Adipocyte (in vitro differentiated cells): Measurements from ENCODE around the gene TPSAB1.

Source experiments
- DNase-seq: peaks from one replicate; pipeline ENCODE4 v3.0.0-alpha.2; 2015; ENCODE audit warnings: low read depth
- H3K27me3 ChIP-seq: replicated peaks from 2 replicates; pipeline ENCODE4 v1.7.0; 2013; ENCODE audit warnings: mild to moderate bottlenecking, low read length, moderate library complexity; ENCODE audit not compliant: control insufficient read depth, insufficient read depth
- H3K36me3 ChIP-seq: 2 replicates; pipeline ENCODE4 v1.7.0; 2013; ENCODE audit warnings: low read length, mild to moderate bottlenecking, moderate library complexity; ENCODE audit not compliant: control insufficient read depth, insufficient read depth, severe bottlenecking
- H3K4me1 ChIP-seq: 2 replicates; pipeline ENCODE4 v1.7.0; 2013; ENCODE audit warnings: mild to moderate bottlenecking, low read length, moderate library complexity; ENCODE audit not compliant: control insufficient read depth, insufficient read depth
- H3K4me3 ChIP-seq: 2 replicates; pipeline ENCODE4 v1.7.0; 2013; ENCODE audit warnings: mild to moderate bottlenecking, low read length, moderate library complexity
- H3K9ac ChIP-seq: 2 replicates; pipeline ENCODE4 v1.7.0; 2013; ENCODE audit warnings: mild to moderate bottlenecking, low read length, moderate library complexity
- H3K9me3 ChIP-seq: 2 replicates; pipeline ENCODE4 v1.7.0; 2013; ENCODE audit warnings: mild to moderate bottlenecking, low read length, moderate library complexity; ENCODE audit not compliant: control insufficient read depth

Gene TPSAB1

GRCh38 chr16:1256874-1257322 lies 16.4 kb downstream of the TPSAB1 start:
- Histone ChIP-seq H3K27me3 (peaks cover 19% of the 10 kb centered on the region), H3K9me3 (no peaks in the 10 kb centered on the region), H3K4me1 (no peaks in the 10 kb centered on the region), H3K4me3 (no peak overlapping the region), H3K36me3 (no peaks in the 10 kb centered on the region), H3K9ac (no peak overlapping the region)
- DNase-seq: no peak

- Histone ChIP-seq H3K27me3 (peaks cover 22% of the 10 kb centered on the region), H3K4me3 (no peak overlapping the region), H3K9ac (no peak overlapping the region), H3K4me1 (no peaks in the 10 kb centered on the region), H3K36me3 (no peaks in the 10 kb centered on the region), H3K9me3 (no peaks in the 10 kb centered on the region)
- DNase-seq: no peak
Observed at GRCh38 chr16:1257561-1258224, 17.2 kb downstream of the TPSAB1 start.

GRCh38 chr16:1258225-1258600 lies 17.7 kb downstream of the TPSAB1 start:
- Histone ChIP-seq H3K36me3 (no peaks in the 10 kb centered on the region), H3K27me3 (peaks cover 26% of the 10 kb centered on the region), H3K9me3 (no peaks in the 10 kb centered on the region), H3K9ac (no peak overlapping the region), H3K4me1 (no peaks in the 10 kb centered on the region), H3K4me3 (no peak overlapping the region)
- DNase-seq: no peak

- H3K4me3 ChIP-seq: no peak overlapping the region
- H3K9ac ChIP-seq: no peak overlapping the region
- DNase-seq: no peak
- no peaks in the 10 kb centered on the region for H3K4me1 ChIP-seq
- H3K27me3 ChIP-seq: peaks cover 31% of the 10 kb centered on the region
- H3K36me3 ChIP-seq: no peaks in the 10 kb centered on the region
- H3K9me3 ChIP-seq: no peaks in the 10 kb centered on the region
Observed at GRCh38 chr16:1258906-1259759, 18.6 kb downstream of the TPSAB1 start.

DNA sequence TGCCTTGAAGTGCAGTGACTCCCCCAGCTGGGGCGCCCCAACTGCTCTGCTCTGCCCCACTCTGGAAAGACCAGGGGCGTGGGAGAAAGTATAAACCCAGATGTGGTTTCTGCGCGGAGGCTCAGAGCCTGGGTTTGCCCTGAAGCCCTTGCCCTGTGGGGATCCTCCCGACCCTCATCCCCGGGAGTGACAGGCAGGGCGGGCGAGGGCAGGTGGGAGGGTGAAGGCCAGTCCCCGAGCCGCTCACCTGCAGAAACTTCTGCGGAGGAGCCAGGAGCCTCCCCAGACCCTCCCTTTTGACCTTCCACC lies 19.2 kb downstream of the TPSAB1 start:
- Histone ChIP-seq H3K36me3 (no peaks in the 10 kb centered on the region), H3K27me3 (peaks cover 31% of the 10 kb centered on the region), H3K9ac (no peak overlapping the region), H3K9me3 (no peaks in the 10 kb centered on the region), H3K4me3 (no peak overlapping the region), H3K4me1 (no peaks in the 10 kb centered on the region)
- DNase-seq: no peak

- Histone ChIP-seq H3K4me1 (no peaks in the 10 kb centered on the region), H3K9ac (no peak overlapping the region), H3K4me3 (no peak overlapping the region), H3K36me3 (no peaks in the 10 kb centered on the region), H3K27me3 (peaks cover 31% of the 10 kb centered on the region), H3K9me3 (no peaks in the 10 kb centered on the region)
- no peak for DNase-seq
Observed at GRCh38 chr16:1260101-1260680, 19.7 kb downstream of the TPSAB1 start.

DNA sequence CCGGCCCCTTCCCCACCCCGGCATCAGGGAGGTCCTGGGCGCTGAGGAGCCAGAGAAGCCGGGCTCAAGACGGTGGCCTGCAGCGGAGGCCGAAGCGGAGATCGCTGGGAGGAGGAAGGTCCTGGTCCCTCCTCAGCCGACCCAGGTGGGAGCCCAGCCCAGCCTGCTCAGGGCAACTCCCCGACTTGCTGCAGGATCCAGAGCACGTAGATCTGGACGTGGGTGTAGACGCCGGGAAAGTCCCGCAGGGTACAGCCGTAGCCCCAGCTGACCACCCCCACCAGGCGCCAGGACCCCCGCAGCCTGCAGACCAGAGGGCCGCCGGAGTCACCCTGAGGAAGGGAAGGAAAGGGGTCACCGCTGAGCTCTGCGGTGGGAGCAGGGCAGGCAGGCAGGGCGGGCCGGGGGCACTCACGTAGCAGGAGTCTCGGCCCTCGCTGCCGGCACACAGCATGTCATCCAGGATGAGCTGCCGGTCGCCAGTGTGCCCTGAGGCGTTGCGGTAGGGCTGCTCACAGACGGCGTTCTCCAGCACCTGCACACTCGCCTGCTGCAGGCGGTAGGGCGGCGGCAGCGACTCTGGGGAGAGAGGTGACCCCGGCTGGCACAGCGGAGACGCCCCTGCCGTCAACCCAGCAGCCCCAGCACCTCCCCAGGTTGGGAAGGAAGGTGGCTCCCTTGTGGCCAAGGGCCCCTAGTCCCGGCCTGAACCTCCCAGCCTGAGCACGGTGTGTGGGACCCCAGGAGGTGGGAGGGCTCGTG lies 20.8 kb downstream of the TPSAB1 start:
- no peak overlapping the region for H3K4me3 ChIP-seq
- no peak for DNase-seq
- H3K9ac ChIP-seq: no peak overlapping the region
- H3K27me3 ChIP-seq: peaks cover 31% of the 10 kb centered on the region
- no peaks in the 10 kb centered on the region for H3K9me3 ChIP-seq
- no peaks in the 10 kb centered on the region for H3K4me1 ChIP-seq
- no peaks in the 10 kb centered on the region for H3K36me3 ChIP-seq

DNA sequence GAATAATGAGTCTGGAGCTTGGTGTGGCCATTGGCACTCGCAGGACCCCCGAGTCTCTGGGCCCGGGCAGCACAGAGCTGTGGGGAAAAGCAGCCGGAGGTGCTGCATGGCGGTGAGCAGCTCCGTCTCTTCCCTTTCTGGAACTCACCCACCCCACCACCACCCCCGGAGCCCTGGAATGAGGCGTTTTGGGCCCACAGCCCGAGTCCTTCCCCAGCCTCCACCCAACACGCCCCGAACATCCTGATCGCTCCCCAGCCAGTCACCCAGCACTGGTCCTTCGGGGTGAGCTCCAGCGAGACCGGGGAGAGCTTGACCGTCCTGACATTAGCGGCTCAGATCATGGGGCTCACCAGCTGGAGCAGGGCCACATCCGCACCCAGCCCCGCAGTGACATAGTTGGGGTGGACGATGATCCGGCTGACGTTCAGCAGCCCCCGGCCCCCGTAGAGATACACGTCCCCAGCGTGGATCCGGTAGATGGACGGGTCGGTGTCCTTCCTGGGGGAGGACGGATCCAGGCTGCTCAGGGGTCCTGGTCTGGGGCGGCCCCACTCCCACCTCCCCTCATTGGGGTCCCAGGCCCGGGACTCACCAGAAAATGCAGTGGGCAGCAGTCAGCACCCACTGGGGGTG lies 21.8 kb downstream of the TPSAB1 start:
- Histone ChIP-seq H3K9me3 (no peaks in the 10 kb centered on the region), H3K36me3 (no peaks in the 10 kb centered on the region), H3K4me1 (no peaks in the 10 kb centered on the region), H3K4me3 (no peak overlapping the region), H3K9ac (no peak overlapping the region), H3K27me3 (peaks cover 25% of the 10 kb centered on the region)
- no peak for DNase-seq

DNA sequence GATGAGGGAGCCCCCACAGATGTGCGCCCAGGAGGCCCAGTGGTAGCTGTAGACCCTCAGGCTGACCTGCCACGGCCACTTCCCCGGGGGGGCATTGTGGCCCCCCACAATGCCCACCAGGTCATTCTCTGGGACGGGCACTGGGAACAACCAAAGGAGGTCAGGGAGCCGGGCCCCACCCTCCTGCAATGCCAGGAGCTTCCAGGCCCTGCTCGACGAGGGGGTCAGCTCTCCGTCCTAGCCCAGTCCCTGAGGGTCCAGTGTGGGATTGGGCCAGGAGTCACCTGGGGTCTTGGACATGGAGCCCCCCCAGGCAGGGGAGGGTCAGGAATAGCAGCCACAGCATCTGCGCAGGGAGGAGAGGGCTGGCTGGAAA lies 22.3 kb downstream of the TPSAB1 start:
- no peaks in the 10 kb centered on the region for H3K4me1 ChIP-seq
- H3K27me3 ChIP-seq: peaks cover 25% of the 10 kb centered on the region
- H3K9ac ChIP-seq: no peak overlapping the region
- DNase-seq: no peak
- H3K36me3 ChIP-seq: no peaks in the 10 kb centered on the region
- no peaks in the 10 kb centered on the region for H3K9me3 ChIP-seq
- no peak overlapping the region for H3K4me3 ChIP-seq

DNA sequence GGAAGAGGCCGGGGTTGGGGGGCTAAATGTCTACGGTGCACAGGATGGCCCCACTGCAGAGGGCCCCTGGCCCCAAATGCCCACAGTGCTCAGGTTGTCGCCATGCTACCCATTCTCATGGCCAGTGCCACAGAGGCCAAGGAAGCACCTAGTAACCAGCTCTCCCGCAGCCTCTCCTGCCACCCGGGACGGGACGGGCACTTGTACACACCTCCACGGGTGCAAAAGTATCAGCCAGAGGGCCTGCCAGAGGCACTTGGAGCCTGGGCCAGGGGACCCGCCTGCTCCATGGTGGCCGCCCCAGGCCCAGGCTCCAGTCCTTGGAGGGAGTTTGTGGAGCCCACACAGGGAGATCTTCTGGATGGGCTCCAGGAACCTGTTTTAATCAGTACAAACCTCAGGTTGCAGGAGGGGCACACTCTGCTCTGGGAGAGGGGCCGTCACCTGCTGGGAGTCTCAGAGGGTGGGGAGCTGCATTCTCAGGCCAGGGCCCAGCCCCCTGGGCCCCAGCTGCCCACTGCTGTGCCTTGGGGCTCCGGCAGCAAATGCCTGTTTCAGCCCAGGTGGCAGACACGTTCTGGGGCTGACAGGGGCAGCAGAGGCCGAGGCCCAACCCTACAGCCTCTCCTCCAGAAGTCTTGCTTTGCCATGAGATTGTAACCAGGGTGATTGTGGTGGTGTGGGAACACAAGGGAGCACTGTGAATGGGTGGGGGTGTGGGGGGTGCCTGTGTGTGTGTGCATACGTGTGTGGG lies 23.3 kb downstream of the TPSAB1 start:
- Histone ChIP-seq H3K4me3 (no peak overlapping the region), H3K9me3 (no peaks in the 10 kb centered on the region), H3K4me1 (no peaks in the 10 kb centered on the region), H3K27me3 (peaks cover 25% of the 10 kb centered on the region), H3K36me3 (no peaks in the 10 kb centered on the region), H3K9ac (no peak overlapping the region)
- no peak for DNase-seq
